HG03442 (cell line): Measurements from ENCODE around the gene MAPK8IP3.
"Not testable (repeated sequence)": the region's sequence is repeated elsewhere in the genome, so short reads cannot be mapped to it uniquely, and the experiment has no call there.

Experiments
- ATAC-seq: cut with Tn5 transposase; IDR thresholded peaks from one replicate; pipeline ENCODE4 v1.9.1; 2021; ENCODE audit warnings: mild to moderate bottlenecking, moderate library complexity; ENCODE audit not compliant: unreplicated experiment

MAPK8IP3 gene

DNA sequence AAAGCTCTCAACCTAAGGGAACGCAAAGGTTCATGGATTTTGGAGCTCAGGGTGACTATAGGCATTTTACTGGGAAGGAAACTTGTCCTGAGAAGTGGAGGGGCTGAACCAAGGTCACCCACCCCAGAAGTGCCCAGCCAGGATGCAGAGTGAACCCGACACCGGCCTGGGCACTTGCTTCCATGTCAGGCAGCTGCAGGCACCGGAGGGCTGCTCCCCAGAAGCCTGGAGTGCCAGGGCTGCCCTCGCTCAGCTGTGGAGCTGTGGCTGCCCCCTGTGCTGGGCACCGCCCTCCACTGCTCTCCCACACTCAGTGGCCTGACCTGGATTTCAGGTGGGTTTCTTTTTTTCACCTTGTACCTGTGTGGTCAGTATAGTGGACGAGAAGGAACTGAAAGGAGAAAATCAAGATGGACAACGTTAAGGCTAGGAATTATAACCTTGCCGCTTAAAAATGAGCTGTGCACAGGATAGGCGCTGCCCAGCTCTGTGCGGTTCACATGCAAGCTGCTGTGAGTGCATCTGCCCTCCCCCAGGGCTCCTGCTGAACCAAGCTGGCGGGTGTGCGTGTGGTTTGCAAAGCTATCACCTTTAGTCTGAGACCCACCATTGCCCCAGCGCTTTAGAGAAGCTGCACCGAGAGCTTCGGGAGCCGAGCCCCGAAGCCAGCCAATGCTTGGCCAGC is 2.2 kb downstream of the MAPK8IP3 start:
- no peak for ATAC-seq

DNA sequence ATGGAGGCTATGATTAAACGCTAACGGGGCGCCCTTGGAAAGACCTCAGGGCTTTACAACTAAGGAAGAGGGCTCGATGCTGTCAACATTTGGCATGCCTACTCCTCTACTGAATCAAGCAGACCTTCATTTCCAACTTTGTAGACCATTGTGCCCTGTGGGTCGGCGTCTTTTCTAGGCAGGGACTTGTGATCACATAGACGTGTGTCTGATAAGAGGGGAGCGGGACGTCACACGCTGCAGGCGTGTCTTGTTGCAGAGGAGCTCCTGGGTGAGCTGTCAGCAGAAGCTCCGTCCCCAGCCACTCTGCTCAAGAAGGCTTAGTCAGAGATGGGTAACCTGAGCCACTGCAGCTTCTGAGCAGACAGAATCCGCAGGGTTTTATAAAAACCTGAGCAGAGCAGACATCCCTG is 2.8 kb downstream of the MAPK8IP3 start:
- ATAC-seq, result no peak

DNA sequence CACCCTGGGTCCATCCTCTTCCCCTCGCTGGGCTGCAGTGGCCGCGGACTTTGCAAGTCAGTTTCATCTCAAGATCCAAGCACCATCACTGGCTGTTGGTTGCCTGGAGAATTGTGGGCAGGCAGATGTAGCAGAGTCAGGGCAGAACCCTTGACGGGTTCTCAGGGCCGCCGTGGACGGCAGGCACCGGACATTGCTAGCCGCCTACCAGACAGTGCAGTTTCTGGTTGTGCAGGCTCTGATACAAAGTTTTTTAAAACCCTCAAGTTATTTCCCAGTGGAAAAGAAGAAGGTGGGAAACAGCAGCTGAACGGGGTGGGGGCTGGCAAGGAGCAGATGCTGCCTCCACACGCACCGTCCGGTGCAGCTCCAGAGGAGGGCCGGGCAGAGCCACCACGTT is 3.4 kb downstream of the MAPK8IP3 start:
- ATAC-seq, result no peak

DNA sequence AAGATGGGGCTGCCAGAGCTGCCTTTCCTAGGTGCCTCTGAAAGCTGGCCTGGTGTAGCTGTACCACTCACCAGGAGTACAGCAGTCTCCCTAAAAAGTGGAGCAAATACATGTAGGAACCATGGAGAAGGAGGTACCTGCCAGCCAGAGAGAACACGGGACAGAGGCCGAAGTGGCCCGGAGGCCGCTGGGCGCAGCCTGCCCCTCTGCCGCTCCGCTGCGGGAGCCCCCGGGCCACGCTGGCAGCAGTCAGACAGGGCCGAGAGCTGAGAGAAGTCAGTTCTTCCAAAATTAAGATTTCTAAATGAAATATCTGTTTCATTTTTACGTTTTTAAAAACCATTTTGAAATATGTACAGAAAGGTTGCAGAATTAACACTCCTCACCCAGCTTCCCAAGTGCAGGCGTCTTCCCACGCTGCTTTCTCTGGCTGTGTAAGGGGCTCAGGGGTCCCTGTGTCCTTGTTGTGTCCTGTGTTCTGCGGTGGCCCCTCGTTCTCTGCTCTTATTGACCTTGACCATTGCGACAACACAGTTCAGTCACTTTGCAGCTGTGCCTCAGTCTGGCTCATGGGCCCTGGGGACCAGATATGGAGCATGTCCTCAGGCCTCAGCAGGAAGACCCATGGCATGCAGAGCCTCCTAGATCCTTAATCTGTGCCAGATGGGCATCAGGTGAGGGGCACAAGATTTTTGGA is 5.0 kb downstream of the MAPK8IP3 start:
- no peak for ATAC-seq

DNA sequence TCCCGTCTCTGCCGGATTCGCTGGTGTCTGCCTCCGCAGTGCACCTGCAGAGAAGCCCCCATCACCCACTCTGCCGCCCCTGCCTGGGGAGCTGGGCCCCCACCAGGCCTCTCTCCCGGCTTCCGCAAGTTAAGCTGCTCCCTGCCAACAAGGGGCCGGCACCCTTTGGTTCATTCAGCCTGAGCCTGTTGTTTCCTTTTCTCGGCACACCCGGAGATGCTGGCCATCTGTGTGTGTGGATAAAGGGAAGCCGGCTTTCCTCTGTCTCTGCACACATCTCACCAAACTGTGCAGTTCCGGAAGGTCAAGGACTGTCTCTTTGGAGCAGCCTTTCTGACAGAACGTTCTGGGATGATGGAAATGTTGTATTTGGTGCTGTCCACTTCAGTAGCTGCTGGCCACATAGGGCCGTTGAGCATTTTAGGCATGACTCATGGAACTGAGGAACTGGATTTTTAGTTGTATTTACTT is 6.8 kb downstream of the MAPK8IP3 start:
- no peak for ATAC-seq

DNA sequence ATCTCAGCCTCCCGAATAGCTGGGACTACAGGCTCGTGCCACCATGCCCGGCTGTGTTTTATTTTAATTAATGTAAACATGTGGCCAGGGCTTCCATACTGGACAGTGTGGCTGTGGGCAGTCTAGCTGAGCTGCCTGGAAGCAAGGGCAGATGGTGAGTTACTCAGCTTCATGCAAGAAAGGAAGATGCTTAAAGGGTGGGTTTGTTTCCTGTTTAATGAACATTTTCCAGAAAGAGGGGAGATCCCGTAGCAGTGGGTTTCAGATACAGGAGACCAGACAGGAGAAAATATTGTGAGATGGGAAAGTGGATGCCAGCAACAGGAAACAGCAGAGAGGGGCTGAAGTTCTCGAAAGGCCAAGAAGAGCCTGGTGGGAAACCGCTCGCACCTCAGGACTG is 7.3 kb downstream of the MAPK8IP3 start:
- ATAC-seq, result no peak

DNA sequence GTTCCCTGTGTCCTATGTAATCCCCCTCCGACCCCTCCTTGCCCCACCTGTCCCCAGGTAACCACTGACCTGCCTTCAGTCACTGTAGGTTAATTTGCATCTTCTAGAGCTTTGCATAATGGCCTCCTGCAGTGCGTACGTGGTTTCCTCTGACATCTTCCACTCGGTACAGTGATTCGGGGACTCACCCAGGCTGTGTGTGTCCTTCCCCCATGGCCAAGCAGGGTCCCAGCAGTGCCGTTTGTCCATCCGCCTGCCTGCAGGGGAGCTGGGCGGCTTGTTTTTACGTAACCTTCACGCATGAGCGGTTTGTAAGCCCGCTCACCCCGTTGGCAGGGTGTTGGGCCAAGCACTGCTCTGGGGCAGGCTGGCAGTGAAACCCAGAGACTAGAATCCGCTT is 7.9 kb downstream of the MAPK8IP3 start:
- ATAC-seq, result no peak

DNA sequence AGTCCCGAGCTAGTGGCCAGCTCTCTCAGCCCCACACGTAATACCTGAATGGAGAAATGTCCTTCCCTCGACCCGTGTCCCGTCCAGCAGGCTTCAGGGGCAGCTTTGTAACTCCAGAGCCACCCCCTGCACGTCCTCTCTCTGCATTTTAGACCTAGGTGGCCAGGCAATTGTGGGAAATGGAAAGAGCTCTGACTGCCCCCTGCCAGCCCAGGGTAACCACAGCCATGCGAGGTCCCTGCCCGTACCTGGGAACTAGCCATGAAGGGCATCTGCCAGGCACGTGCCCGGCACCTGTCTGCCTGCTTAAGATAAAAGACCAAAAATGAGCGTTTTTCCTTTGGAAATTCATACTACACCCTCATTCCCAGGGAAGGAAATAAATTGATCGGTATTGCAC is 9.2 kb downstream of the MAPK8IP3 start:
- no peak for ATAC-seq

DNA sequence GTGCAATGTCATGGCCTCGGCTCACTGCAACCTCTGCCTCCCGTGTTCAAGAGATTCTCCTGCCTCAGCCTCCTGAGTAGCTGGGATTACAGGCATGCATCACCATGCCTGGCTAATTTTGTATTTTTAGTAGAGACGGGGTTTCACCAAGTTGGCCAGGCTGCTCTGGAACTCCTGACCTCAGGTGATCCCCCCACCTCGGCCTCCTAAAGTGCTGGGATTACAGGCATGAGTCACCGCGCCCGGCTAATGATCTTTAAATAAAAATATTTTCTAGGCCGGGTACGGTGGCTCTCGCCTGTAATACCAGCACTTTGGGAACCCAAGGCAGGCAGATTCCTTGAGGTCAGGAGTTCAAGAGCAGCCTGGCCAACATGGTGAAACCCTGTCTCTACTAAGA is 12.2 kb downstream of the MAPK8IP3 start:
- ATAC-seq, result not testable (repeated sequence)

DNA sequence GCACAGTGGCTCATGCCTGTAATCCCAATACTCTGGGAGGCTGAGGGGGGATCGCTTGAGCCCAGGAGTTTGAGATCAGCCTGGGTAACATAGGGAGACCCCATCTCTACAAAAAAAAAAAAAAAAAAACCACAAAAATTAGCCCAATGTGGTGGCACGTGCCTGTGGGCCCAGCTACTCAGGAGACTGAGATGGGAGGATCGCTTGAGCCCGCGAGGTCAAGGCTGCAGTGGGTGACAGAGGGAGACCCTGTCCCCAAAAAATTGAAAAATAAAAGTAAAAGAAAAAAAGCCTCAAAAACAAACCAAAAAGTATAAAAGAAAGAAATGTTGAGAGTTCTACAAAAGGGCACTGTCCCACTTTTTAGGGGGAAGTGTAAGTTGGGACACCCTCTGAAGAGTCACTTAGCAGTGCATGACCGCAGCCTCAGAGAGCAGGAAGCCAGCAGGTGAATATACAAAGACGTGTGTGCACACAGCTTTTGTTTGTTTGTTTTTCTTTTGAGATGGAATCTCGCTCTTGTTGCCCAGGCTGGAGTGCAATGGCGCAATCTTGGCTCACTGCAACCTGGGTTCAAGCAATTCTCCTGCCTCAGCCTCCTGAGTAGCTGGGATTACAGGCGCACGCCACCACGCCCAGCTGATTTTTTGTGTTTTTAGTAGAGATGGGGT is 13.7 kb downstream of the MAPK8IP3 start:
- not testable (repeated sequence) for ATAC-seq

DNA sequence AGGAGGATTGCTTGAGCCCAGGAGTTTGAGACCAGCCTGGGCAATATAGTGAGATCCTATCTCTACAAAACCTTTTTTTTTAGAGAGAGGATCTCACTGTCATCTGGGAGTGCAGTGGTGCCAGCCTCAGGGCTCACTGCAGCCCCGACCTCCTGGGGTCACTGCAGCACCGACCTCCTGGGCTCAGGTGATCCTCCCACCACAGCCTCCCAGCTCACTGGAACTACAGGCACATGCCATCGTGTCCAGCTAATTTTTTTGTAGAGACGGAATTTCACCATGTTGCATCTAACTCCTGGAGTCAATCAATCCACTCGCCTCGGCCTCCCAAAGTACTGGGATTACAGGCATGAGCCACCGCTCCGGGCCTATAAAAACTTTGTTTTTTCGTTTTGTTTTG is 15.4 kb downstream of the MAPK8IP3 start:
- ATAC-seq, result no peak

DNA sequence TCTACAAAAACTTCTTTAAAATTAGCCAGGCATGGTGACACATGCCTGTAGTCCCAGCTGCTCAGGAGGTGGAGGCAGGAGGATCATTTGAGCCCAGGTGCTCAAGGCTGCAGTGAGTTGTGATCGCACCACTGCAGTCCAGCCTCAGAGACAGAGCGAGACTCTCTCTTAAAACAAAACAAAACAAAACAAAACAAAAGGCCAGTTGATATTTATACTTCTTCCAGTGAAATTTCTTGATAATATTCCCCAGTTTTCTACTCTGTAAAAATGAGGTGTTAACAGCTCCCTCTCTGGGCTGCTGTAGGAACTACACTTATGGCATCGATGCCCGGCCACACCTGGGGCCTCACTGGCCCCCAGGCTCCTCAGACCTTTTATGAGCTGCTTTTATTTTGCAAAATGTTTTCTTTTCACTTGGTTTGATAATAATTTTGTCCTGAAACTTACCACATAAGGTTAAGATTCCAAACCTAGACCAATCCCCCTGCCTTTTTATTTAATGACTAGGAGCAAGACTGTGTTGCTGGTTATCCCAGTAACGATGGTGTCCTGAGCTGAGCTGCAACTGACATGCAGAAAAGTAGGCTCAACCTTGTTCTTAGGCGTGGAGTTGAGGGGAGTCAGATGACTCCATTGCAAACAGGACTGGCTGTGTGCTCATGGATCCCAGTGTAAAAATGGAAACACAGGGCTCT is 17.6 kb downstream of the MAPK8IP3 start:
- ATAC-seq, result no peak

DNA sequence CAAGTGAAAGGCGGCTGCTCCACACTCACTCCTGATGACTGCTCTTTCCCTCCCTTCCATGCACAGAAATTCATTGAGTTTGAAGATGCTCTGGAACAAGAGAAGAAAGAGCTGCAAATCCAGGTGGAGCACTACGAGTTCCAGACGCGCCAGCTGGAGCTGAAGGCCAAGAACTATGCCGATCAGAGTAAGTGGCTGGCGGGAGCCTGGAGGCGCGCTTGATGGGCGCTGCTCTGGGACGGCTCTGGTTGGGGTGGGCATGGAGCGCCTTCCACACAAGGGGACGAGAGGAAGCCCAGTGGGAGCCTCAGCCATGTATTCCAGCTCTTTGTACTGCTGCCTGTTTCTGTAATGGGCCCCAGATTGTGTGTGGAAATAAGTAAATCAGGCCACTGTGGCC is 18.5 kb downstream of the MAPK8IP3 start:
- no peak for ATAC-seq

DNA sequence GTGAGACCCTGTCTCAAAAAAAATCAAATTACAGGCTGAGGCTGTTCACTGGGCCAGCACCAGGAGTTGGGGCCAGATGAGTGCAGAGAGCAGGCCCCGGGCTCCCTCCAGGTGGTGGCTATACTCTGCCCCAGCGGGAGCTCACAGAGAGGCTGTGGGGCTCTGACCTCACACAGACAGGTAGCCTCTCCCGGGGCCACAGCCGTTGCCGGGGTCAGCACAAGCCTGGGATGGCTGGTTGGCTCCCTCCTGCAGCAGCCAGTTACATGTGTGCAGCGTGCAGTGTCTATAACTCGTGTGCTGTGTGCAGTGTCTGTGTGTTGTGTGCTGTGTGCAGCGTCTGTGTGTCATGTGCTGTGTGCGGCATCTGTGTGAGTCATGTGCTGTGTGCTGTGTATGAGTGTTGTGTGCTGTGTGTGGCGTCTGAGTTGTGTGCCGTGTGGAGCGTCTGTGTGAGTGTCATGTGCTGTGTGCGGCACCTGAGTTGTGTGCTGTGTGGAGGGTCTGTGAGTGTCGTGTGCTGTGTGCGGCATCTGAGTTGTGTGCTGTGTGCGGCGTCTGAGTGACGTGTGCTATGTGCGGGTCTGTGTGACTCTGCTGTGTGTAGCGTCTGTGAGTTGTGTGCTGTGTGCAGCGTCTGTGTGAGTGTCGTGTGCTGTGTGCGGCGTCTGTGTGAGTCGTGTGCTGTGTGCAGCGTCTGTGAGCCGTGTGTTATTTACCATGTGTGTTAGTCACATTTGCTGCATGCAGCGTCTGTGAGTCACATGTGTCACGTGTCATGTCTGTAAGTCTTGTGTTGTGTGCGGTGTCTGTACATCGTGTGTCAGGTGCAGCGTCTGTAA is 20.9 kb downstream of the MAPK8IP3 start:
- ATAC-seq, result no peak

DNA sequence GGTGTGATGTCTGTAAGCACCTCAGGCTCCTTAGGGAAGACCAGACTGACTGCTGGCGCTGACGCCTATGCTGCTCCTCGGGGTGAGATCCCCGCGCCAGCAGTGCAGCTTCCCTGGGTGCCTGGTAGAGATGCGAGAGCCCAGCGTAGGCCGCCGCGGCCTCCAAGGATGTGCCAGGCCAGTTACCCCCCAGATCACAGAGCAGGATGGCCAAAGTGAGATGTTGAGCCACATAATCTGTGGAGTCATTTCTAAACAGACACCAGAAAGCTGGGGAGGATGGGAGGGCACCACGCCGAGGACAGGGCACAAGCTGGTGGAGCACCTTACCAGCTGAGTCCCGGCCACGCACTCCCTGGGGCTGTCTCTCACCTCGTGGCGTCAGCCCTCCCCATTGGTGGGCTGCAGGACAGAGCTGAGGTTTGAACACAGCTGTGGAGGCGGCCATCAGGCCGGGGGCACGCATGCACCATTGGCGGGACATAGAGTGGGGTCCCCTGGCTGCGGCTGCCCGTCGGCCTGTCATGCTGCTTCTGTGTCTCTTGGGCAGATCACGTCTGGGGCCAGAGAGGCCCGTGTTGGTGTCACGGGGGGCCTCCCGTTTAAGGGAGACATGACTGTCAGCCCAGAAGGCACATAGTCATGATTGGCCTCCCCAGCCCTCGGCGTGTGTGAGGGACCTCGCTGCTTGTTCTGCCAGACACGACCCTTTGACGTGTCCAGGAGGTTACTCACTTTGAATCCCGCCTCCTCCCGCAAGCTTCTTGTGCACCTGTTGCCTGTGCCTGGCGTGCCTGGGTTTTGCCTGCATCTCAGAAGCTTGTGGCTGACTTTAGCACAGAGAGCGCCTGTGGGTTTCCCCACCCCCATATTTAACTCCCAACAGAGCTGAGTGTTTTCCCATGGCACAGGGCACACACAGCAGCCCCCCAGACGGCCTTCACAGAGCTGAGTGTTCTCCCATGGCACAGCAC is 21.9 kb downstream of the MAPK8IP3 start:
- ATAC-seq, result no peak

DNA sequence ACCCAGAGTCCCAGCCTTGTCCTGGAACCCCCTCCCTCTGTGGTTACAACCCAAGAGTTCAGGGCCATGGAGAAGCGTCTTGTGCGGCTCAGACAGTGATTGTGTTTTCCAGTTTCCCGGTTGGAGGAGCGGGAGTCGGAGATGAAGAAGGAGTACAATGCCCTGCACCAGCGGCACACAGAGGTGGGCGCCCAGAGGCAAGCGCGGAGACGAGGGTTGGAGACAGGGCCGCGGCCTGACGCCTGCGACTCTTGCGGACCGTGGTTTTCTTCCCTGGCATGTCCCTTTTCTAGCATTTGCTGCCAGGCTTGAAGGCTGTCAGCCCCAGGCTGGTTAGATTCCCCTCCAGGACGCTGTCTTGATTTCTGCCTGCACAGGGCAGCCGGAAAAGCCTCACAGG is 23.0 kb downstream of the MAPK8IP3 start:
- ATAC-seq, result no peak

DNA sequence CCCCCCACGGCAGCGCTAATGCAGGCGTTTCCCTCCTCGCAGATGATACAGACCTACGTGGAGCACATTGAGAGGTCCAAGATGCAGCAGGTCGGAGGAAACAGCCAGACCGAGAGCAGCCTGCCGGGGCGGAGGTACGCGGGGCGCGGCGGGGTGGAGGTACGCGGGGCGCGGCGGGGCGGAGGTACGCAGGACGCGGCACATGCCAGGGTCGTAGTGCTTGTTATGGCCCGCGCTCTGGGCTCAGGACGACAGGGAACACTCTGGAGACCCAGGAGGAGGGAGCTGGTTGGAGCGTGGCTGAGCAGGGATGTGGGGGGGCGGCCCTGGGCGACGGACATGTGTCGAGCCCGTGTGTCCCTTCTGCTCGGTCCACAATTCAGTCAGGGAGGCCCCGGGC is 23.4 kb downstream of the MAPK8IP3 start:
- ATAC-seq, result no peak

DNA sequence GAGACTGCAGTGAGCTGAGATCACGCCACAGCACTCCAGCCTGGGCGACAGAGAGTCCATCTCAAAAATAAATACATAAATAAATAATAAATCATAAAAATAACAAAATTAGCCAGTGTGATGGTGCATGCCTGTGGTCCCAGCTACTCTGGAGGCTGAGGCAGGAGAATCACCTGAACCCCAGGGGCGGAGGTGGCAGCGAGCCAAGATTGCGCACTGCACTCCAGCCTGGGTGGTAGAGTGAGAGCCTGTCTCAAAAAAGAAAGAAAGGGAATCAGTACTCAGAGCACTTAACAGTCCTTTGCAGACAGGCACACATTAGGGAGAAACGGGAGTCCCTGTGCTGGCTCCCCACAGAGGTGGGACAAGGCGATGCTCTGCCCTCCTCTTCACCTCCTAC is 25.1 kb downstream of the MAPK8IP3 start:
- no peak for ATAC-seq

DNA sequence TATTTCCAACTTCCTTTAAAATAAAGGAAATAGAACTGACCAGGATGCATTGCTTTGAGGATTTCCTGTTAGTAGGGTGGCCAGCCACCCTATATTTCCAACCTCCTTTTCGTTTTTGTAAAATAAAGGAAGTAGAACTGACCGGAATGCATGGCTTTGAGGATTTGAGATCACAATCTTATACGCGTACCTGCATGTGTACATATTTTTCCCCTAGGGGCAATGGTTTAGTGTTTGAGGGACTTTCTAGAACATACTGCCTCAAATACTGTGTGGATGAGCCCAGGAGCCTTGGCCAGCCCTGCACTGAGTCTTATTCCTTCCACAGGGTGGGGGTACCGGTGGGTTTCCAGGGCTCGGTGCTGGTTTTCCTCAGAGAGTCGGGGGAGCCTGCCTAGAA is 25.6 kb downstream of the MAPK8IP3 start:
- no peak for ATAC-seq
